ENCODE results near the gene AMT.

AMT gene

DNA sequence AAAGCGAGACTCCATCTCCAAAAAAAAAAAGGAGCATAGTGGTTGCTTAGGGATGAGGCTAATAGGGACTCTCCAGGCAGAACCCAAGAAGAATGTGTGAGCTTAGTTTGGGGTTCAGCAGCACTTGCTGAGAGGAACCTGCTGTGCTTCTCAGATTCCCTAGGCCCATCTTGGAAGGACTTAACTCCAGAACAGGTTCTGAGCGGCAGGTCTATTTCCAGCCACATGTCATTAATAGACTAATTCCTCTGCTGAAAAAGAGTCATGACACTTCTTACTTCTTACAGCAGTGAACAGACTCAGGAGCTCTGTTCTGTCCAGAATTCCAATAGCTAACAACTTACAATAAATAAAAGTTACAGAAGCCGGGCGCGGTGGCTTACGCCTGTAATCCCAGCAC, 33.0 kb downstream of the AMT start:
- in situ Hi-C loops (cut with MboI; ENCODE audit: low sequenced_read_pairs) = no loop called here

GRCh38 chr3:49388289-49388820, 33.9 kb downstream of the AMT start:
- in situ Hi-C loops (cut with MboI; ENCODE audit: low sequenced_read_pairs) = no loop called here

DNA sequence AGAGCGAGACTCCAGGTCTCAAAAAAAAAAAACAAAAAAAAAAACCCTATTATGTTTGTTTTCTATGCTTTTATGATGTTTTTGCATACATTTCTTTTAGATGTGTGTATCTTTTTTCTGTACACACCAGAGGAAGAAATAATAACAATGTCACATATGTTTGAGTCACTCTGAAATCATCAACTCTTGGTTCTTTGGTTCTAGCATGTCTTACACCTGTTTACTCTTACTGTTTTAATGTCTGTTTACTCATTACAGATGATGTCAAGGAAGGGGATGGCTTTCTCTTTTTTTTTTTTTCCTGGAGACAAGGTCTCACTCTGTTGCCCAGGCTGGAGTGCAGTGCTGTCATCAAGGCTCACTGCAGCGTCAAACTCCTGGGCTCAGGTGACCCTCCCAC, 34.6 kb downstream of the AMT start:
- in situ Hi-C loops (cut with MboI; ENCODE audit: low sequenced_read_pairs) = no loop called here

DNA sequence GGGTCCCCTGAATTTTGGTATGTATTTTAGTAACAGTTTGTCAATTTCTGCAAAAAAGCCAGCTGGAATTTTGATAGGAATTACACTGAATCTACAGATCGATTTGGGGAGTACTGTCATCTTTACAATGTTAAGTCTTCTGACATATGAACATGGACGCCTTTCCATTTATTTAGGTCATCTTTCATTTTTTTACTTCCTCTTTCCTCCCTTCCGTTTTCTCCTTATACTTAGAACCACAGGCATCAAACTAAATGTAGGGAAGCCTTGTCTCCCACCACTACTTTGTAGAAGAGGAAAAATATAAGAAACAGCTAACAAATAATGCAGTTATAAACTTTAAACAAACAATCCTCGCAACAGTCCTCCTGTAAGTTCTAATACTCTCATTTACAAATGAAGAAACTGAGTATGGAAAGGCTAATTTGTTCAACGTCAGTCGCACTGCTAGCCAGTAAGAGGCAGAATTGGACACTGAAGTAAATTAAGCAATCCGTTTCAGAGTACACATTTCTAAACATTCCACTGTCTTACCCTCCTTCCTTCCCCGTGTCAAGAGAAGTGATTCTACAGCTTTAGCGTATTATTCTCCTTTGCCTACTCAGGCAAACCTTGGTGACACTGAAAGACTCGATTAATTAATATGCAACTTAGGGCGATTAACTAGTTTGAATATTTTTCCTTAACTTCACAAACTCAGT, 36.1 kb downstream of the AMT start:
- in situ Hi-C loops (cut with MboI; ENCODE audit: low sequenced_read_pairs) = no loop called here

- in situ Hi-C loops (cut with MboI; ENCODE audit: low sequenced_read_pairs) = no loop called here
These were observed 36.7 kb downstream of the AMT start for GRCh38 chr3:49385617-49386016.

DNA sequence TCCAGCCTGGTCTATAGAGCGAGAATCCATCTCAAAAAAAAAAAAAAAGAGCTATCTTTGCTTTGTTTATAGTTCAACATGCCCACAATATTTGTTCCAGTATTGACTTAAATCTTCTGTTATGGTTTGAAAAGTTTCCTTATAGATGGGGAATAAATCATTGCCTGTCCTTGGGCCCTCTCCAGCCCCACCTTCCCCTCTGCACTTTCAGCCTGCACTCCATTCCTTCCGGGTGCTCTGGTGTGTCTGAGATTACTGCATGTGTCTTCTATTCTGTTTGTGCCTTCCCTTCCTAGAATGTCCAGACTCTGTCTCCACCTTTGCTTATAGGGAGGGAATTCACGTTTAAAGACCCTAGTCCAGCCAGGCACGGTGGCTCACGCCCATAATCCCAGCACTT, 38.9 kb downstream of the AMT start:
- in situ Hi-C loops (cut with MboI; ENCODE audit: low sequenced_read_pairs) = no loop called here

DNA sequence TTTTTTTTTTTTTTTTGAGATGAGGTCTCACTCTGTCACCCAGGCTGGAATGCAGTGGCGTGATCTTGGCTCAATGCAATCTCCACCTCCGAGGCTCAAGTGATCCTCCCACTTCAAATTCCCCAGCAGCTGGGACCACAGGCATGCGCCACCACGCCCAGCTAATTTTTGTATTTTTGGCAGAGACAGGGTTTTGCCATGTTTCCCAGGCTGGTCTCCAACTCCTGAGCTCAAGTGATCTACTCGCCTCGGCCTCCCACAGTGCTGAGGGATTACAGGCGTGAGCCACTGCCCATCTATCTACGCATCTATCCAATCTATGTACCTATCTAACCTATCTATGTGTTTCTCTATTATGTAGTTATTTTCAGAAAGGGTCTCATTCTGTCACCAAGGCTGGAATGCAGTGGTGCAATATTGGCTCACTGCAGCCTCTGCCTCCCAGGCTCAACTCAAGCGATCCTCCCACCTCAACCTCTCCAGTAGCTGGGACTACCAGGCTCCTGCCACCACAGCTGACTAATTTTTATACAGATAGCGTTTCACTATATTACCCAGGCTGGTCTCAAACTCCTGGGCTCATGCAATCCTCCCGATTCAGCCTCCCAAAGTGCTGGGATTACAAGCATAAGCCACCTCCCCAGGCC, 43.9 kb downstream of the AMT start:
- in situ Hi-C loops (cut with MboI; ENCODE audit: low sequenced_read_pairs) = no loop called here

GRCh38 chr3:49377483-49377882, 44.8 kb downstream of the AMT start:
- in situ Hi-C loops (cut with MboI; ENCODE audit: low sequenced_read_pairs) = no loop called here

DNA sequence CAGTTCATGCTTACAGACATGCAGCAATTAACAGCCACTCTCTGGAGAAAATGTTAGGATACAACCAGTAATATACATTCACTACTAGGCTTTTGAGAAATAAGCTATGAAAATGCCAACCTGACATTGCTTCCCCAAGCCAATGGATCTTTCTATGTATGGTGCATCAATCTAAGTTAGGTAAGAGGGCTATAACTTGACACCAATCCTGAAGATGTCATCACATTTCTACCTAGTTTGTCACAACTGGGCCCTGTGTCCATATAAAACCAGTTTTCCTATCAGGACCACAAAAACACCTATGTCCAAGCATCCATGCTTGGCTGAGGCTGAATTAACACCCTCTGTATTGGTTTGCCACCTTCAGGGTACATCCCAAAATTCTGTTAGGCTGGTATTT, 50.3 kb downstream of the AMT start:
- in situ Hi-C loops (cut with MboI; ENCODE audit: low sequenced_read_pairs) = no loop called here

GRCh38 chr3:49370585-49371290, 51.5 kb downstream of the AMT start:
- in situ Hi-C loops (cut with MboI; ENCODE audit: low sequenced_read_pairs) = no loop called here
